Measurements from ENCODE around the gene TIGD7. TPM values are rescaled to one million over a fixed set of nuclear protein-coding genes. Genes with fewer than 3 reads are reported as not detected.

TIGD7 gene
- total RNA-seq, 1 experiment from 2014 or later = 4.2 TPM

GRCh38 chr16:3281222-3281820 is 23.9 kb downstream of the TIGD7 start:
- no peak overlapping the region for H2BK12ac ChIP-seq (ENCODE audit: insufficient read length, low read depth, low read length)
- no peak overlapping the region for H2BK120ac ChIP-seq (ENCODE audit: low read depth, low read length, poor library complexity, severe bottlenecking)
- H3K9ac ChIP-seq (ENCODE audit: extremely low read depth, insufficient read length, low read length) = no peak overlapping the region
- H2AK5ac ChIP-seq (ENCODE audit: insufficient read length, low read length) = no peak overlapping the region
- H2BK15ac ChIP-seq (ENCODE audit: low read depth, low read length) = no peak overlapping the region
- DNase-seq = no peak
- Mint-ChIP-seq H3K27ac (no peak overlapping the region), H3K4me1 (peaks cover 18 to 24% of the 10 kb centered on the region in 2 experiments), H3K27me3 (ENCODE audit: low read depth) (peaks cover 20% of the 10 kb centered on the region), H3K9me3 (peaks cover 8 to 21% of the 10 kb centered on the region in 2 experiments), H3K36me3 (ENCODE audit: insufficient read depth in 1 of 3, low read depth in 3 of 3) (peaks cover 22 to 26% (median 25%) of the 10 kb centered on the region in 3 experiments), H3K4me3 (peak overlapping the region; percentile 96 to 98)
- TF ChIP-seq CTCF (conservative IDR thresholded peaks at IDR 0.05) = no peak
- peaks cover 3% of the 10 kb centered on the region for H3K9me3 ChIP-seq (ENCODE audit: control insufficient read depth, low read depth, low read length)
- H3K4ac ChIP-seq (ENCODE audit: low read depth, low read length) = no peak overlapping the region
- H4K8ac ChIP-seq (replicated peaks; ENCODE audit: insufficient read length, low read depth, low read length) = no peak overlapping the region
- H4K20me1 ChIP-seq (ENCODE audit: control insufficient read depth, insufficient read depth, insufficient read length) = peaks cover 5% of the 10 kb centered on the region
- peaks cover 12% of the 10 kb centered on the region for H3K79me1 ChIP-seq (ENCODE audit: insufficient read depth, low read depth, low read length, poor library complexity, severe bottlenecking)
- no peak overlapping the region for H3K56ac ChIP-seq (ENCODE audit: insufficient read length, low read depth, low read length)
- peaks cover 25% of the 10 kb centered on the region for H3K79me2 ChIP-seq (ENCODE audit: insufficient read depth, low read length)
- no peak overlapping the region for H4K5ac ChIP-seq (ENCODE audit: insufficient read length, low read depth, low read length)
- H2AFZ ChIP-seq (ENCODE audit: low read length) = no peak overlapping the region
- H3T11ph ChIP-seq (ENCODE audit: low read length) = no peak overlapping the region
- no peak overlapping the region for H3K4me2 ChIP-seq (ENCODE audit: insufficient read depth, insufficient read length, low read length)
- H3K18ac ChIP-seq (ENCODE audit: insufficient read length, low read depth, low read length) = no peak overlapping the region
- no peak overlapping the region for H2BK5ac ChIP-seq (ENCODE audit: insufficient read length, low read length)
- H4K91ac ChIP-seq (ENCODE audit: insufficient read length, low read depth, low read length) = no peak overlapping the region
- no peak overlapping the region for H3K23ac ChIP-seq (ENCODE audit: insufficient read length, low read depth, low read length)
- H3K23me2 ChIP-seq (ENCODE audit: insufficient read length, low read depth, low read length, poor library complexity, severe bottlenecking) = peaks cover 11% of the 10 kb centered on the region
- no peak overlapping the region for H3K14ac ChIP-seq (ENCODE audit: insufficient read depth, low read length)
- no CpG with 5 or more reads among the region's 6 CpGs for WGBS (ENCODE audit: extremely low coverage, insufficient read length, low lambda C conversion rate)
- H3K4me1 ChIP-seq (ENCODE audit: insufficient read depth, low read length) = no peaks in the 10 kb centered on the region
- H3K27ac ChIP-seq (ENCODE audit: insufficient read length, low read depth, low read length) = no peak overlapping the region
- H2BK20ac ChIP-seq (ENCODE audit: low read depth, low read length, poor library complexity, severe bottlenecking) = no peak overlapping the region
- no peaks in the 10 kb centered on the region for H3K27me3 ChIP-seq (ENCODE audit: insufficient read depth, low read length)

Data from H9 (cell line).